Right atrium auricular region (tissue), 2 donors: ENCODE measurements around the gene CLDN9. TPM values are rescaled to one million over a fixed set of nuclear protein-coding genes. Genes with fewer than 3 reads are reported as not detected.

Source experiments
- DNase-seq: peaks from one replicate; pipeline ENCODE4 v3.0.0-alpha.2; 2019; ENCODE audit warnings: low spot score
- H3K27ac ChIP-seq, 2 donors: fragments of 200-600 bp; sonication (generic); 1 replicate in 1 of 2; 2 replicates in 1 of 2; pipeline ENCODE4 v1.5.1; 2016 to 2019
- H3K27me3 ChIP-seq, 2 donors: fragments of 200-600 bp; sonication (generic); one replicate each; pipeline versions ENCODE4 v1.5.1 to v1.6.0; 2017 to 2019
- H3K36me3 ChIP-seq: fragments of 200-600 bp; sonication (generic); one replicate; pipeline ENCODE4 v1.5.1; 2016
- H3K4me1 ChIP-seq, 2 donors: fragments of 200-600 bp; sonication (generic); one replicate each; pipeline versions ENCODE4 v1.5.1 to v1.6.0; 2017 to 2019
- H3K4me3 ChIP-seq, 2 donors: fragments of 200-600 bp; sonication (generic); 1 replicate in 1 of 2; 2 replicates in 1 of 2; pipeline ENCODE4 v1.5.1; 2017 to 2019; ENCODE audit warnings: mild to moderate bottlenecking in 1 of 2, moderate library complexity in 1 of 2
- H3K9me3 ChIP-seq, 2 donors: fragments of 200-600 bp; sonication (generic); one replicate each; pipeline ENCODE4 v1.5.1; 2019
- total RNA-seq, 2 donors: library from RNA; depleted of rRNA; stranded (reverse); fragments of >200 nt; gene quantifications; one replicate each; pipeline ENCODE4 v1.1.0, GENCODE V29; 2016
- TF ChIP-seq, protein P1 (sequence below), 2 donors: fragments of 200-600 bp; sonication (generic); IDR thresholded peaks; one replicate each; pipeline ENCODE4 v1.5.1; 2019; ENCODE audit warnings: antibody characterized with exemption in 2 of 2

CLDN9 gene, protein sequence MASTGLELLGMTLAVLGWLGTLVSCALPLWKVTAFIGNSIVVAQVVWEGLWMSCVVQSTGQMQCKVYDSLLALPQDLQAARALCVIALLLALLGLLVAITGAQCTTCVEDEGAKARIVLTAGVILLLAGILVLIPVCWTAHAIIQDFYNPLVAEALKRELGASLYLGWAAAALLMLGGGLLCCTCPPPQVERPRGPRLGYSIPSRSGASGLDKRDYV
- under 1 TPM in 1 of 2 donors, not detected in 1; 0.39 TPM for total RNA-seq

GRCh38 chr16:3012828-3013420 lies at the start of gene CLDN9:
Gene CLDN9 (plus strand): TSS chr16:3012923. CDS start chr16:3013363, 440 bp downstream.
- TF ChIP-seq, protein P1, sequence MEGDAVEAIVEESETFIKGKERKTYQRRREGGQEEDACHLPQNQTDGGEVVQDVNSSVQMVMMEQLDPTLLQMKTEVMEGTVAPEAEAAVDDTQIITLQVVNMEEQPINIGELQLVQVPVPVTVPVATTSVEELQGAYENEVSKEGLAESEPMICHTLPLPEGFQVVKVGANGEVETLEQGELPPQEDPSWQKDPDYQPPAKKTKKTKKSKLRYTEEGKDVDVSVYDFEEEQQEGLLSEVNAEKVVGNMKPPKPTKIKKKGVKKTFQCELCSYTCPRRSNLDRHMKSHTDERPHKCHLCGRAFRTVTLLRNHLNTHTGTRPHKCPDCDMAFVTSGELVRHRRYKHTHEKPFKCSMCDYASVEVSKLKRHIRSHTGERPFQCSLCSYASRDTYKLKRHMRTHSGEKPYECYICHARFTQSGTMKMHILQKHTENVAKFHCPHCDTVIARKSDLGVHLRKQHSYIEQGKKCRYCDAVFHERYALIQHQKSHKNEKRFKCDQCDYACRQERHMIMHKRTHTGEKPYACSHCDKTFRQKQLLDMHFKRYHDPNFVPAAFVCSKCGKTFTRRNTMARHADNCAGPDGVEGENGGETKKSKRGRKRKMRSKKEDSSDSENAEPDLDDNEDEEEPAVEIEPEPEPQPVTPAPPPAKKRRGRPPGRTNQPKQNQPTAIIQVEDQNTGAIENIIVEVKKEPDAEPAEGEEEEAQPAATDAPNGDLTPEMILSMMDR (IDR thresholded peaks at IDR 0.05): no peak
- no peak for DNase-seq
- H3K4me1 ChIP-seq: peaks cover 0 to 3% of the 10 kb centered on the region in 2 donors
- H3K9me3 ChIP-seq: no peaks in the 10 kb centered on the region
- H3K4me3 ChIP-seq: no peak within 1 kb of the TSS
- H3K27ac ChIP-seq: no peak within 1 kb of the TSS
- H3K36me3 ChIP-seq: no peaks in the 10 kb centered on the region
- H3K27me3 ChIP-seq: peaks cover 9 to 13% of the 10 kb centered on the region in 2 donors

- no peak overlapping the region for H3K27ac ChIP-seq
- peaks cover 0 to 45% of the 10 kb centered on the region in 2 donors for H3K4me1 ChIP-seq
- TF ChIP-seq, protein P1 (IDR thresholded peaks at IDR 0.05): no peak
- peak overlapping the region in 1 of 2 donors; percentile 41 for H3K4me3 ChIP-seq
- DNase-seq: no peak
- no peaks in the 10 kb centered on the region for H3K9me3 ChIP-seq
- peaks cover 43 to 51% of the 10 kb centered on the region in 2 donors for H3K27me3 ChIP-seq
- no peaks in the 10 kb centered on the region for H3K36me3 ChIP-seq
Observed at GRCh38 chr16:2963074-2963722, 49.5 kb upstream of the CLDN9 start.

DNA sequence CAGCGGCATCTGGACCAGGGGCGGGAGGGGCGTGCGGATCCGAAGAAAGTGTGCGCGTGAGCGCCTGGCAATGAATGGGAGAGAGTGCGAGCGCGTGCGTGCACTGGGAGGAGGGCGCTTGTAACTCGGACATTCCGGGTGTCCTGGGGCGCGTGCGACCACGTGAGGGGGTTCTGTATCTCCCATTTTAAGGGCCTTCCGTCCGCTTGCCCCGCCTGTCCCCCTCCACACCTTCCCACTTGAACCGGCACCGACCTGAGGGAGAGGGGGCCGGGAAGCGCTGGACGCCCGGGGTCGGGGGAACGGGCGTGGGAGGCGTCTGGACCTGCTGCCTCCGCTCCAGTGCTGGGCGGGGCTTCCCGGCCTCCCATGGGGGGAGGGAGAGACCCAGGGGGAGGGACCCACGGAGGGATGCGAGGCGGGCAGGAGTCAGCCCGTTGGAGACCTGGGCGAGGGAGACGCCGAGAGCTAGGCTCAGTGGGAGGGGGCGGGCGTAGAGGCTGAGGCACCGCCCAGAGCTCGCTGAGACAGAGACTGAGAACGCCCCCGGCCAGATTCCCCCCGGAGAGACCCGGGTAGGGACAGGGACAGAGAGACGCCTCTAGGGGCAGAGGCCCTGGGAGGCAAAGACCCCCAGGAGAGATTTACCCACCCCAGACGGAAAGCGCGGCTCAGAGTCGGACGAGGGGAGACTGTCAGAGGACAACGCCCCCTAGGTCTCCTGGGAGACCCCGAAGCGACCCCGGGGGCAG lies 48.8 kb upstream of the CLDN9 start, which contains the start of gene KREMEN2:
Gene KREMEN2, plus strand, starts transcription at position 553 of the 752 bp plus-strand sequence. CDS start 246 bp downstream, outside the sequence.
- peaks cover 43 to 51% of the 10 kb centered on the region in 2 donors for H3K27me3 ChIP-seq
- TF ChIP-seq, protein P1 (IDR thresholded peaks at IDR 0.05): no peak
- no peak for DNase-seq
- no peak within 1 kb of the TSS for H3K27ac ChIP-seq
- peaks cover 0 to 52% of the 10 kb centered on the region in 2 donors for H3K4me1 ChIP-seq
- H3K36me3 ChIP-seq: no peaks in the 10 kb centered on the region
- H3K4me3 ChIP-seq: peak within 1 kb of the TSS in 1 of 2 donors; percentile 41
- no peaks in the 10 kb centered on the region for H3K9me3 ChIP-seq

DNA sequence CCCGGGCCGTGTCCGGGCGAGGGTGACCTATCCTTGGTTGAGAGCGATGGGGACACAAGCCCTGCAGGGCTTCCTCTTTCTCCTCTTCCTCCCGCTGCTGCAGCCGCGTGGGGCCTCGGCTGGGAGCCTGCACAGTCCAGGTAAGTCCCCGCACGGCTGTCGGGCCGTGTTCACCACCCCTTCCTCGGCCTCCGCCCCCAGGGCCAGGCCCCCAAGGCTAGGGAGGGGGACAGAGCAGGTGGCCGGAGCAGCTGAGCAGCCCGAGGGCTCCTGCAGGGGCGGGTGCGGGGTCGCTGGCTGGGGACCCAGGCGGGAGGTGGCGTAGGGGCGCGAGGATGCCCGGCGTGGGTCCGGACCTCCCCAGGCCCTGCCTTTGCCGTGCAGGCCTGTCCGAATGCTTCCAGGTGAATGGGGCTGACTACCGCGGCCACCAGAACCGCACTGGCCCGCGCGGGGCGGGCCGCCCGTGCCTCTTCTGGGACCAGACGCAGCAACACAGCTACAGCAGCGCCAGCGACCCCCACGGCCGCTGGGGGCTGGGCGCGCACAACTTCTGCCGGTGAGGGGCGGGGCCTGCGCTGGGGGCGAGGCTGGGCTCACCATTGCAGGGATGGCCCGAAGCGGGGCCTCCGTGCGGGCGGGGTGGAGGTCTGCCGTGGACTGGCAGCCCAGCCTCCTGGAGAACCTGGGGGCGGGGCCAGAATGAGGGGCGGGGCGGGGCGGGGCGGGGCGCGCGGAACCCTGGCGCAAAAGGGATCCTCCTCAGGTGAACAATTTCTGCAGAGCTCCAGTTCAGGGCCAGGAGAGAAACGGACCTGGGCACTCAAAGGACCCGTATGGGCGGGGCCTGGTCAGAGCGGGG lies 48.0 kb upstream of the CLDN9 start:
- H3K27me3 ChIP-seq: peaks cover 43 to 51% of the 10 kb centered on the region in 2 donors
- H3K4me1 ChIP-seq: peaks cover 0 to 55% of the 10 kb centered on the region in 2 donors
- H3K9me3 ChIP-seq: no peaks in the 10 kb centered on the region
- TF ChIP-seq, protein P1 (IDR thresholded peaks at IDR 0.05): no peak
- DNase-seq: no peak
- peak overlapping the region in 1 of 2 donors; percentile 41 for H3K4me3 ChIP-seq
- no peaks in the 10 kb centered on the region for H3K36me3 ChIP-seq
- H3K27ac ChIP-seq: no peak overlapping the region
